Smooth muscle cell (in vitro differentiated cells): ENCODE data around the gene SHC1. TPM values are rescaled to one million over a fixed set of nuclear protein-coding genes. Genes with fewer than 3 reads are reported as not detected.

Source experiments
- DNase-seq: peaks from one replicate; lab custom pipeline; 2025; ENCODE audit not compliant: unreplicated experiment; lab: John Stamatoyannopoulos, UW
- H2AFZ ChIP-seq: fragments of 200-600 bp; sonication (generic); 2 replicates; pipeline ENCODE4 v1.6.0; 2016; ENCODE audit warnings: antibody characterized with exemption, low read depth, mild to moderate bottlenecking
- H3F3A ChIP-seq: fragments of 200-600 bp; sonication (generic); 2 replicates; pipeline ENCODE4 v1.6.0; 2017; ENCODE audit warnings: antibody characterized with exemption, low read depth
- H3K27ac ChIP-seq: fragments of 200-600 bp; sonication (generic); 2 replicates; pipeline ENCODE4 v1.5.1; 2016; ENCODE audit warnings: low read depth, mild to moderate bottlenecking
- H3K27me3 ChIP-seq: fragments of 200-600 bp; sonication (generic); 2 replicates; pipeline ENCODE4 v1.6.1; 2016; ENCODE audit warnings: low read depth, mild to moderate bottlenecking
- H3K36me3 ChIP-seq: fragments of 200-600 bp; sonication (generic); 2 replicates; pipeline ENCODE4 v1.5.1; 2016; ENCODE audit warnings: low read depth
- H3K4me1 ChIP-seq: fragments of 200-600 bp; sonication (generic); 2 replicates; pipeline ENCODE4 v1.5.1; 2016; ENCODE audit warnings: low read depth
- H3K4me2 ChIP-seq: fragments of 200-600 bp; sonication (generic); 2 replicates; pipeline ENCODE4 v1.6.0; 2016; ENCODE audit warnings: mild to moderate bottlenecking
- H3K4me3 ChIP-seq: fragments of 200-600 bp; sonication (generic); 2 replicates; pipeline ENCODE4 v1.5.1; 2016; ENCODE audit warnings: mild to moderate bottlenecking
- H3K79me2 ChIP-seq: fragments of 200-600 bp; sonication (generic); 2 replicates; pipeline ENCODE4 v1.6.0; 2016; ENCODE audit warnings: low read depth, mild to moderate bottlenecking
- H3K9ac ChIP-seq: fragments of 200-600 bp; sonication (generic); 2 replicates; pipeline ENCODE4 v1.6.0; 2016; ENCODE audit warnings: low read depth
- H3K9me3 ChIP-seq: fragments of 200-600 bp; sonication (generic); replicated peaks from 2 replicates; pipeline ENCODE4 v1.5.1; 2016; ENCODE audit warnings: low read depth
- H4K20me1 ChIP-seq: fragments of 200-600 bp; sonication (generic); 2 replicates; pipeline ENCODE4 v1.6.0; 2016; ENCODE audit warnings: low read depth
- WGBS: methylation state at CpG from one replicate; pipeline ENCODE4 v1.1.7; 2016; ENCODE audit warnings: low lambda C conversion rate; 5-methylcytosine and 5-hydroxymethylcytosine counted together
- polyA plus RNA-seq: library from polyadenylated mRNA; unstranded; fragments of >200 nt; fragmentation: Nextera tagmentation; extraction: Ambion mirVana; gene quantifications from 2 replicates; pipeline ENCODE4 v1.2.1, GENCODE V29; 2016
- total RNA-seq: library from RNA; depleted of rRNA; stranded (reverse); fragments of >200 nt; gene quantifications from 2 replicates; pipeline ENCODE4 v1.2.3, GENCODE V29; 2014
- TF ChIP-seq, protein P1 (sequence below): fragments of 200-600 bp; sonication (generic); IDR thresholded peaks from 2 replicates; pipeline ENCODE4 v1.5.1; 2017; ENCODE audit warnings: borderline replicate concordance, mild to moderate bottlenecking, antibody characterized with exemption; ENCODE audit not compliant: insufficient read depth, poor library complexity, severe bottlenecking

The SHC1 gene
- total and polyA plus RNA-seq, 2 experiments from 2014 or later = 207 to 249 TPM

DNA sequence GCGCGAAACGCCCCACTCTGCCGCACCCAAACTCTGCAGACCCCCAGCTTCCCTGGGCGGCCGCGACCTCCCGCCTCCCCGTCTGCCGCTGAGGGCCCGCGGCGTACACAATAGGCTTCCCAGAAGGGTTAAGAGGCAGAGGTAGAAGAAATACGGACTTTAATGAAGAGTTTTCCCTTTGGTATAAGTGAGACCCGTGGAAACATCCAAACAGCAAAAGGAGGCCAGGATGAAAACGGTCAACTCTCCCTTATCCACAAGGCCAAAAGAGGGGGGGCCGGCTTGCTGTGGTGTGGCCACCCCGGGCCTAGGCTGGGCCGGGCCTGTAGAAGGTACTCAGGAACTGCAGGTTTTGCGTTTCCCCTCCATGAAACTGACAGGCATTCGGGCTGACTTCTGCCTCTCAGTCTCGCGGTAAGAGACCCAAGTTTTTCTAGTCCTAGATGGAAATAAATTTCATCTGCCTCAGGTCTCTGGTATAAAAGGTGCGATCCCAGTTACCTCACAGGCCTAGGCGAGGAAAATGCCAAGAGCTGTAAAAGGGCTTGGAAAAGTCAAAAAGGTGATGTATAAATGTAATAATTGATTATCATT lies 8.3 kb downstream of the SHC1 start:
- no peaks in the 10 kb centered on the region for H3K9me3 ChIP-seq
- H3F3A ChIP-seq = peaks cover 24% of the 10 kb centered on the region
- no peak for DNase-seq
- TF ChIP-seq, protein P1, sequence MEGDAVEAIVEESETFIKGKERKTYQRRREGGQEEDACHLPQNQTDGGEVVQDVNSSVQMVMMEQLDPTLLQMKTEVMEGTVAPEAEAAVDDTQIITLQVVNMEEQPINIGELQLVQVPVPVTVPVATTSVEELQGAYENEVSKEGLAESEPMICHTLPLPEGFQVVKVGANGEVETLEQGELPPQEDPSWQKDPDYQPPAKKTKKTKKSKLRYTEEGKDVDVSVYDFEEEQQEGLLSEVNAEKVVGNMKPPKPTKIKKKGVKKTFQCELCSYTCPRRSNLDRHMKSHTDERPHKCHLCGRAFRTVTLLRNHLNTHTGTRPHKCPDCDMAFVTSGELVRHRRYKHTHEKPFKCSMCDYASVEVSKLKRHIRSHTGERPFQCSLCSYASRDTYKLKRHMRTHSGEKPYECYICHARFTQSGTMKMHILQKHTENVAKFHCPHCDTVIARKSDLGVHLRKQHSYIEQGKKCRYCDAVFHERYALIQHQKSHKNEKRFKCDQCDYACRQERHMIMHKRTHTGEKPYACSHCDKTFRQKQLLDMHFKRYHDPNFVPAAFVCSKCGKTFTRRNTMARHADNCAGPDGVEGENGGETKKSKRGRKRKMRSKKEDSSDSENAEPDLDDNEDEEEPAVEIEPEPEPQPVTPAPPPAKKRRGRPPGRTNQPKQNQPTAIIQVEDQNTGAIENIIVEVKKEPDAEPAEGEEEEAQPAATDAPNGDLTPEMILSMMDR = no peak
- H3K27me3 ChIP-seq = no peaks in the 10 kb centered on the region
- H3K79me2 ChIP-seq = peaks cover 17% of the 10 kb centered on the region
- H3K9ac ChIP-seq = peak overlapping the region; percentile 83
- no peak overlapping the region for H2AFZ ChIP-seq
- H3K4me3 ChIP-seq = peak overlapping the region; percentile 82
- H3K4me1 ChIP-seq = peaks cover 21% of the 10 kb centered on the region
- peaks cover 15% of the 10 kb centered on the region for H4K20me1 ChIP-seq
- WGBS = 18% methylated on average over 25 of the region's 25 CpGs
- peak overlapping the region; percentile 95 for H3K4me2 ChIP-seq
- H3K27ac ChIP-seq = peak overlapping the region; percentile 85
- H3K36me3 ChIP-seq = peaks cover 5% of the 10 kb centered on the region

DNA sequence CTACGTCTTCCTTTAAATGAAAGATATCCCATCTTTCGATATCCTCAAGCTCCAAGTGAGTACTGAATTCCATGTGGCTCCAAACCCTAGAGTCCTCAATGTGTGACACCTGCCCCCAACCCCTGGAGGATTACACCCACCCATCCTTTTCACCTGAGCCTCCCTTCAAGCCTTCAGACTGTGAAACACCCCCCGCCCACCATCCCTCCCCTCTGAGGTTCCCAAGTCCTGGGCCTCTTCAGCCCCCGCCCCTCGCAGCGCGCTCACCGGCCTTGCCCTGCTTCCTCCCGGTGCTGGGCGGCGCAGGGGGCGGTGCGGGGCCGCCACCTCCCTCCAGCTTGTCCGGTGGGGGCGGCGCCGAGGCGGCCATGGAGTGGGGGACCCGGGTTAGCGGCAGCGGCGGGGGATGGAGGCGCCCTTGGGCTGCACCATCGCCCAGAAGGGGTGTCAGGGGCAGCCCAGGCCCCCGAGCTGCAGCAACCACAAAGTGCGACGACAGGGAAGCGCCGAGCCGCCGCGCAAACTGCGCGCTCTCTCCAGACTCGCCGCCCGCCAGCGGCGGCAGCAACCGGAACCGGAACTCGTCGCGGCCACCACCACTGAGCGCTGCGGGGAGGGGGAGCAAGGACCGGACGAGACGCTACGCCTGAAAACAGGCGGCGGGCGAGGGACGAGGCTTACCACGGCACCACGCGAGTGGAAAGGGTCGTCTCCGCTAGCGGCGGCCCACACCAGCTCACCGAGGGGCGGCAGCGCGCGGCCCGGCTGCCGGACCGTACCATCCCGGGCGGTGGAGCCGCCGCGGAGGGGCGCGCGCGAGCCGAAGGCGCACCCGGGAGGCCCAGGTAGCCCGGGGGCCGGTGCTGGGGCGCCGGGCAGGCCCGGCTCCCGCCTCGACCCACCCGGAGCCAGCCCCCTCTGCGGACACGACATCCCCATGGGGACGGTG lies 9.1 kb downstream of the SHC1 start, which contains the start of gene PYGO2:
Gene PYGO2, minus strand, starts transcription at position 576 of the 949 bp plus-strand sequence. Its CDS starts 206 bp downstream, at position 370.
- peaks cover 5% of the 10 kb centered on the region for H3K36me3 ChIP-seq
- peaks cover 7% of the 10 kb centered on the region for H4K20me1 ChIP-seq
- H3K9me3 ChIP-seq = no peaks in the 10 kb centered on the region
- 2% methylated on average over 78 of the region's 93 CpGs for WGBS
- H3K4me3 ChIP-seq = peak within 1 kb of the TSS; percentile 82
- peaks cover 28% of the 10 kb centered on the region for H3K4me1 ChIP-seq
- H3F3A ChIP-seq = peaks cover 17% of the 10 kb centered on the region
- peak within 1 kb of the TSS; percentile 95 for H3K4me2 ChIP-seq
- H3K27ac ChIP-seq = peak within 1 kb of the TSS; percentile 85
- TF ChIP-seq, protein P1 = peak; percentile 54
- H2AFZ ChIP-seq = no peak within 1 kb of the TSS
- peaks cover 10% of the 10 kb centered on the region for H3K79me2 ChIP-seq
- peak within 1 kb of the TSS; percentile 83 for H3K9ac ChIP-seq
- DNase-seq = peak; percentile 66
- no peaks in the 10 kb centered on the region for H3K27me3 ChIP-seq

DNA sequence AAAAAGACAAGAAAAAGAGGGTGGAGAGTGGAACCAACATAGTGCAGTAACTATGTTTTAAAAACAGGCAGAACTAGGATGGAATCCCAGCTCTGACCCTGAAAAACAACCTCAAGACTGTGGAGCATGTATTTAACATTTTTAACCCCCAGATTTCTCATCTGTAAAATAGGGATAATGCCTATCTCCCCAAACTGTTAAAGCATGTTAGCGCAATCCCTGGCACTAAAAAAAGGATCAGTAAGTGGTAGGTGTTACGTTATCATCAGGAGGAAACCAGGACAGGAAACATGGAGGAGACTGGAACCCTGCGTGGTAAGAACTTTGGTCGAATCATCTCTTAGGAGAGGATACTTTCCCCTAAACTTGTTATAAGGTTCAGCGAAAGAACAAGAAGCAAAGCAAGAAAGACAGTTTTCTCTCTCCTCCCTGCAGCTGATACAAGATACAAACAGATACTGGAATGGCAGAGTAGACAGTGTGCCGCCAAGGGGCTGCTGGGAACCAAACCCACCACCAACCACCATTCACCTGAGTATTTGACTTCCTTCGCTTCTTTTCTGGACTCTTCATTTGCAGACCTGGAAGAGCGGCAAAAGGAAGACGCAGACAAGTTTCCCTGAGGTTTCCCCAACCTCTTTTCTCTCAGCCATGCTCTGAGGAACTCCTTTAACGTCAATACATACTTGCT lies 10.0 kb downstream of the SHC1 start:
- WGBS = 69% methylated on average over 10 of the region's 10 CpGs
- H3K4me3 ChIP-seq = peak overlapping the region; percentile 82
- H3K4me1 ChIP-seq = peaks cover 30% of the 10 kb centered on the region
- H3K79me2 ChIP-seq = peaks cover 8% of the 10 kb centered on the region
- H3K4me2 ChIP-seq = peak overlapping the region; percentile 95
- peaks cover 3% of the 10 kb centered on the region for H4K20me1 ChIP-seq
- no peaks in the 10 kb centered on the region for H3K27me3 ChIP-seq
- H3K9me3 ChIP-seq = no peaks in the 10 kb centered on the region
- peak overlapping the region; percentile 85 for H3K27ac ChIP-seq
- no peak overlapping the region for H2AFZ ChIP-seq
- TF ChIP-seq, protein P1 = no peak
- H3K9ac ChIP-seq = peak overlapping the region; percentile 83
- H3F3A ChIP-seq = peaks cover 10% of the 10 kb centered on the region
- H3K36me3 ChIP-seq = peaks cover 5% of the 10 kb centered on the region
- DNase-seq = no peak
